ENCODE measurements around the gene OR1C1.

The OR1C1 gene

GRCh38 chr1:247748041-247748440 is 12.3 kb downstream of the OR1C1 start, which contains the start of gene OR14A2:
Gene OR14A2, minus strand, starts transcription at chr1:247748141.
- Histone ChIP-seq H3K4me1 (ENCODE audit: control insufficient read depth, insufficient read depth, low read length) (no peaks in the 10 kb centered on the region), H3K27ac (ENCODE audit: extremely low read depth, low read depth, low read length) (no peak within 1 kb of the TSS), H3K9me3 (ENCODE audit: control insufficient read depth, insufficient read depth, low read depth, low read length) (no peaks in the 10 kb centered on the region), H3K36me3 (ENCODE audit: control insufficient read depth in 2 of 2, insufficient read depth in 1 of 2, low read length in 2 of 2) (no peaks in the 10 kb centered on the region), H3K4me3 (ENCODE audit: low read depth, low read length) (no peak within 1 kb of the TSS)
- CTCF ChIA-PET: no interaction called here
- POLR2A ChIA-PET: no interaction called here
- TF ChIP-seq HOXA7 (CRISPR knock-in tag; IDR thresholded peaks at IDR 0.05; ENCODE audit: borderline replicate concordance) (no peak), ZBTB48 (tag by site-specific recombination; IDR thresholded peaks at IDR 0.05) (no peak), ZNF670 (tag by site-specific recombination; IDR thresholded peaks at IDR 0.05; ENCODE audit: low read depth) (no peak), SP7 (tag by site-specific recombination; IDR thresholded peaks at IDR 0.05) (no peak), ZNF140 (tag by site-specific recombination; IDR thresholded peaks at IDR 0.05) (no peak), ZNF292 (tag by site-specific recombination; IDR thresholded peaks at IDR 0.05; ENCODE audit: borderline replicate concordance, low read depth) (no peak), ZNF555 (tag by site-specific recombination; conservative IDR thresholded peaks at IDR 0.05) (no peak), ZNF660 (tag by site-specific recombination; IDR thresholded peaks at IDR 0.05) (no peak)
- TF ChIP-seq, protein P1, sequence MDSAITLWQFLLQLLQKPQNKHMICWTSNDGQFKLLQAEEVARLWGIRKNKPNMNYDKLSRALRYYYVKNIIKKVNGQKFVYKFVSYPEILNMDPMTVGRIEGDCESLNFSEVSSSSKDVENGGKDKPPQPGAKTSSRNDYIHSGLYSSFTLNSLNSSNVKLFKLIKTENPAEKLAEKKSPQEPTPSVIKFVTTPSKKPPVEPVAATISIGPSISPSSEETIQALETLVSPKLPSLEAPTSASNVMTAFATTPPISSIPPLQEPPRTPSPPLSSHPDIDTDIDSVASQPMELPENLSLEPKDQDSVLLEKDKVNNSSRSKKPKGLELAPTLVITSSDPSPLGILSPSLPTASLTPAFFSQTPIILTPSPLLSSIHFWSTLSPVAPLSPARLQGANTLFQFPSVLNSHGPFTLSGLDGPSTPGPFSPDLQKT (IDR thresholded peaks at IDR 0.05; ENCODE audit: borderline replicate concordance, low read depth, low read length): no peak
- TF ChIP-seq, protein P2, sequence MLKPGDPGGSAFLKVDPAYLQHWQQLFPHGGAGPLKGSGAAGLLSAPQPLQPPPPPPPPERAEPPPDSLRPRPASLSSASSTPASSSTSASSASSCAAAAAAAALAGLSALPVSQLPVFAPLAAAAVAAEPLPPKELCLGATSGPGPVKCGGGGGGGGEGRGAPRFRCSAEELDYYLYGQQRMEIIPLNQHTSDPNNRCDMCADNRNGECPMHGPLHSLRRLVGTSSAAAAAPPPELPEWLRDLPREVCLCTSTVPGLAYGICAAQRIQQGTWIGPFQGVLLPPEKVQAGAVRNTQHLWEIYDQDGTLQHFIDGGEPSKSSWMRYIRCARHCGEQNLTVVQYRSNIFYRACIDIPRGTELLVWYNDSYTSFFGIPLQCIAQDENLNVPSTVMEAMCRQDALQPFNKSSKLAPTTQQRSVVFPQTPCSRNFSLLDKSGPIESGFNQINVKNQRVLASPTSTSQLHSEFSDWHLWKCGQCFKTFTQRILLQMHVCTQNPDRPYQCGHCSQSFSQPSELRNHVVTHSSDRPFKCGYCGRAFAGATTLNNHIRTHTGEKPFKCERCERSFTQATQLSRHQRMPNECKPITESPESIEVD (tag by site-specific recombination; IDR thresholded peaks at IDR 0.05): no peak
- TF ChIP-seq, protein P3, sequence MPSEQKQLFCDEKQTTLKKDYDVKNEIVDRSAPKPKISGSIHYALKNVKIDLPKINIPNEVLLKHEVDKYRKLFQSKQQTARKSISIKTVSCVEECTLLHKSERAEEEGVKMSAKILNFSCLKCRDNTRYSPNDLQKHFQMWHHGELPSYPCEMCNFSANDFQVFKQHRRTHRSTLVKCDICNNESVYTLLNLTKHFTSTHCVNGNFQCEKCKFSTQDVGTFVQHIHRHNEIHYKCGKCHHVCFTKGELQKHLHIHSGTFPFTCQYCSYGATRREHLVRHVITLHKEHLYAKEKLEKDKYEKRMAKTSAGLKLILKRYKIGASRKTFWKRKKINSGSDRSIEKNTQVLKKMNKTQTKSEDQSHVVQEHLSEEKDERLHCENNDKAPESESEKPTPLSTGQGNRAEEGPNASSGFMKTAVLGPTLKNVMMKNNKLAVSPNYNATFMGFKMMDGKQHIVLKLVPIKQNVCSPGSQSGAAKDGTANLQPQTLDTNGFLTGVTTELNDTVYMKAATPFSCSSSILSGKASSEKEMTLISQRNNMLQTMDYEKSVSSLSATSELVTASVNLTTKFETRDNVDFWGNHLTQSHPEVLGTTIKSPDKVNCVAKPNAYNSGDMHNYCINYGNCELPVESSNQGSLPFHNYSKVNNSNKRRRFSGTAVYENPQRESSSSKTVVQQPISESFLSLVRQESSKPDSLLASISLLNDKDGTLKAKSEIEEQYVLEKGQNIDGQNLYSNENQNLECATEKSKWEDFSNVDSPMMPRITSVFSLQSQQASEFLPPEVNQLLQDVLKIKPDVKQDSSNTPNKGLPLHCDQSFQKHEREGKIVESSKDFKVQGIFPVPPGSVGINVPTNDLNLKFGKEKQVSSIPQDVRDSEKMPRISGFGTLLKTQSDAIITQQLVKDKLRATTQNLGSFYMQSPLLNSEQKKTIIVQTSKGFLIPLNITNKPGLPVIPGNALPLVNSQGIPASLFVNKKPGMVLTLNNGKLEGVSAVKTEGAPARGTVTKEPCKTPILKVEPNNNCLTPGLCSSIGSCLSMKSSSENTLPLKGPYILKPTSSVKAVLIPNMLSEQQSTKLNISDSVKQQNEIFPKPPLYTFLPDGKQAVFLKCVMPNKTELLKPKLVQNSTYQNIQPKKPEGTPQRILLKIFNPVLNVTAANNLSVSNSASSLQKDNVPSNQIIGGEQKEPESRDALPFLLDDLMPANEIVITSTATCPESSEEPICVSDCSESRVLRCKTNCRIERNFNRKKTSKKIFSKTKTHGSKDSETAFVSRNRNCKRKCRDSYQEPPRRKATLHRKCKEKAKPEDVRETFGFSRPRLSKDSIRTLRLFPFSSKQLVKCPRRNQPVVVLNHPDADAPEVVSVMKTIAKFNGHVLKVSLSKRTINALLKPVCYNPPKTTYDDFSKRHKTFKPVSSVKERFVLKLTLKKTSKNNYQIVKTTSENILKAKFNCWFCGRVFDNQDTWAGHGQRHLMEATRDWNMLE (tag by site-specific recombination; conservative IDR thresholded peaks at IDR 0.05; ENCODE audit: low read depth): no peak
- TF ChIP-seq, protein P4, sequence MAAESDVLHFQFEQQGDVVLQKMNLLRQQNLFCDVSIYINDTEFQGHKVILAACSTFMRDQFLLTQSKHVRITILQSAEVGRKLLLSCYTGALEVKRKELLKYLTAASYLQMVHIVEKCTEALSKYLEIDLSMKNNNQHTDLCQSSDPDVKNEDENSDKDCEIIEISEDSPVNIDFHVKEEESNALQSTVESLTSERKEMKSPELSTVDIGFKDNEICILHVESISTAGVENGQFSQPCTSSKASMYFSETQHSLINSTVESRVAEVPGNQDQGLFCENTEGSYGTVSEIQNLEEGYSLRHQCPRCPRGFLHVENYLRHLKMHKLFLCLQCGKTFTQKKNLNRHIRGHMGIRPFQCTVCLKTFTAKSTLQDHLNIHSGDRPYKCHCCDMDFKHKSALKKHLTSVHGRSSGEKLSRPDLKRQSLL (tag by site-specific recombination; IDR thresholded peaks at IDR 0.05): no peak

GRCh38 chr1:247747616-247748015 is 12.7 kb downstream of the OR1C1 start:
- Histone ChIP-seq H3K9me3 (ENCODE audit: control insufficient read depth, insufficient read depth, low read depth, low read length) (no peaks in the 10 kb centered on the region), H3K4me3 (ENCODE audit: low read depth, low read length) (no peak overlapping the region), H3K4me1 (ENCODE audit: control insufficient read depth, insufficient read depth, low read length) (no peaks in the 10 kb centered on the region), H3K36me3 (ENCODE audit: control insufficient read depth in 2 of 2, insufficient read depth in 1 of 2, low read length in 2 of 2) (no peaks in the 10 kb centered on the region), H3K27ac (ENCODE audit: extremely low read depth, low read depth, low read length) (no peak overlapping the region)
- ChIA-PET POLR2A (no interaction called here), CTCF (no interaction called here)
- TF ChIP-seq KLF9 (tag by site-specific recombination; IDR thresholded peaks at IDR 0.05; ENCODE audit: low read depth) (no peak), ZIC2 (tag by site-specific recombination; IDR thresholded peaks at IDR 0.05) (no peak), FEZF1 (tag by site-specific recombination; IDR thresholded peaks at IDR 0.05) (no peak), ZNF302 (tag by site-specific recombination; IDR thresholded peaks at IDR 0.05; ENCODE audit: low read depth) (no peak), OSR2 (tag by site-specific recombination; IDR thresholded peaks at IDR 0.05) (no peak), ZNF510 (tag by site-specific recombination; IDR thresholded peaks at IDR 0.05; ENCODE audit: insufficient replicate concordance) (no peak), ZNF24 (tag by site-specific recombination; IDR thresholded peaks at IDR 0.05) (no peak), ZBTB21 (tag by site-specific recombination; IDR thresholded peaks at IDR 0.05) (no peak), ZNF473 (tag by site-specific recombination; IDR thresholded peaks at IDR 0.05) (no peak), ZNF548 (tag by site-specific recombination; IDR thresholded peaks at IDR 0.05) (no peak), ZNF114 (tag by site-specific recombination; IDR thresholded peaks at IDR 0.05) (no peak), ZNF37A (tag by site-specific recombination; IDR thresholded peaks at IDR 0.05) (no peak), EGR2 (tag by site-specific recombination; IDR thresholded peaks at IDR 0.05; ENCODE audit: low read depth) (no peak)
- TF ChIP-seq, protein P5, sequence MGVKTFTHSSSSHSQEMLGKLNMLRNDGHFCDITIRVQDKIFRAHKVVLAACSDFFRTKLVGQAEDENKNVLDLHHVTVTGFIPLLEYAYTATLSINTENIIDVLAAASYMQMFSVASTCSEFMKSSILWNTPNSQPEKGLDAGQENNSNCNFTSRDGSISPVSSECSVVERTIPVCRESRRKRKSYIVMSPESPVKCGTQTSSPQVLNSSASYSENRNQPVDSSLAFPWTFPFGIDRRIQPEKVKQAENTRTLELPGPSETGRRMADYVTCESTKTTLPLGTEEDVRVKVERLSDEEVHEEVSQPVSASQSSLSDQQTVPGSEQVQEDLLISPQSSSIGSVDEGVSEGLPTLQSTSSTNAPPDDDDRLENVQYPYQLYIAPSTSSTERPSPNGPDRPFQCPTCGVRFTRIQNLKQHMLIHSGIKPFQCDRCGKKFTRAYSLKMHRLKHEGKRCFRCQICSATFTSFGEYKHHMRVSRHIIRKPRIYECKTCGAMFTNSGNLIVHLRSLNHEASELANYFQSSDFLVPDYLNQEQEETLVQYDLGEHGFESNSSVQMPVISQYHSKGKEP (tag by site-specific recombination; IDR thresholded peaks at IDR 0.05): no peak
